Muscle layer of colon (tissue), 2 donors: Measurements from ENCODE around the gene DLL1.

ENCODE experiments used
- H3K27ac ChIP-seq: one replicate; pipeline ENCODE4 v1.7.0; 2013; ENCODE audit warnings: low read depth, mild to moderate bottlenecking, low read length, moderate library complexity
- H3K27me3 ChIP-seq, 2 donors: one replicate each; pipeline ENCODE4 v1.7.0; 2013; ENCODE audit warnings: low read length in 2 of 2, mild to moderate bottlenecking in 2 of 2; ENCODE audit not compliant: insufficient read depth in 2 of 2, control insufficient read depth in 1 of 2
- H3K36me3 ChIP-seq: one replicate; pipeline ENCODE4 v1.7.0; 2013; ENCODE audit warnings: mild to moderate bottlenecking, low read length; ENCODE audit not compliant: insufficient read depth
- H3K4me1 ChIP-seq: one replicate; pipeline ENCODE4 v1.7.0; 2013; ENCODE audit warnings: mild to moderate bottlenecking, low read length; ENCODE audit not compliant: insufficient read depth
- H3K4me3 ChIP-seq, 2 donors: one replicate each; pipeline ENCODE4 v1.7.0; 2013; ENCODE audit warnings: low read length in 2 of 2, low read depth in 1 of 2, mild to moderate bottlenecking in 1 of 2, moderate library complexity in 1 of 2
- H3K9ac ChIP-seq: one replicate; pipeline ENCODE4 v1.7.0; 2013; ENCODE audit warnings: low read length
- H3K9me3 ChIP-seq: one replicate; pipeline ENCODE4 v1.7.0; 2013; ENCODE audit warnings: mild to moderate bottlenecking, low read length
- donor health status: abdominal sarcoma.
- donor health status: Adenocarcinoma of cecum.

The DLL1 gene

GRCh38 chr6:170307080-170307545 is 16.2 kb upstream of the DLL1 start:
- H3K36me3 ChIP-seq: peaks cover 5% of the 10 kb centered on the region
- H3K9me3 ChIP-seq: no peaks in the 10 kb centered on the region
- peak overlapping the region; percentile 90 for H3K9ac ChIP-seq
- no peaks in the 10 kb centered on the region for H3K27me3 ChIP-seq
- peak overlapping the region; percentile 91 to 96 for H3K4me3 ChIP-seq
- peaks cover 28% of the 10 kb centered on the region for H3K4me1 ChIP-seq
- H3K27ac ChIP-seq: peak overlapping the region; percentile 86

DNA sequence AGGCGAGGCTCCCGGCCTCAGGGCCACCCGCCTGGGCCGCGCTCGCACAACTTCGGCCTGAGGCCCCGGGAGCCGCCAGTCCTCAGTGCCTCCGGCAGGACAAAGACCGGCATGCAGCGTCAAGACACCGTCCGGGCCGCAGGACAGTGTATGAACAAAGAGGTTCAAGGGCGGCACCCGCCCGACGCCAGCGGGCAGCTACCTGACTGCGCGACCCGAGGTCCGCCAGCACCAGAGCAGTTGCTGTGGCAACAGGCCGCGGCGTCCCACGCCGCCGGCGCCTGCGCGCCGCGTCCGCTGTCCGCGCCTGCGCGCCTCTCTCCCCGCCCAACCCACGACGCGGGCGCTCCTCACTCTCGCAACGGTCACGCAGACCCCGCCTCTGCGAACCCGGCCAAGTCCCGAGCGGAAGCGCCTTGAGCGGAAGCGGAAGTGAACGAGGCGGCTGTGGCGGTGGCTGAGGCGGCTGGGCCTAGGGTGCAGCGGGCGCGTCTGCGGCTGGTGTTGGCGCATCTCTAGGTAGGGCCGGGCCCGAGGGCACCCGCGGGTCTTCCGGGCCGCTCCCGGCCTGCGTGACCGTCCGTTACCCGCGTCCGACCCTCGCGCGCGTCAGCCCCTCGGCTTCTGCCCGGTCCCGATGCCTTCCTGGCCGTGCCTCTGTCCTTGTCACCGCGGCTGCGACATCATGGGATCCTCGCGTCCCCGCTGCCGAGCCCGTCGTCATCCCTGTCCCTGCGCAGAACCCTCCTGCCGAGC is 15.6 kb upstream of the DLL1 start, which contains the start of gene FAM120B:
Gene FAM120B, plus strand, starts transcription at position 435 of the 756 bp plus-strand sequence. CDS start 10,633 bp downstream, outside the sequence.
- Histone ChIP-seq H3K4me1 (peaks cover 28% of the 10 kb centered on the region), H3K36me3 (peaks cover 5% of the 10 kb centered on the region), H3K27ac (peak within 1 kb of the TSS; percentile 86), H3K4me3 (peak within 1 kb of the TSS; percentile 91 to 96), H3K9ac (peak within 1 kb of the TSS; percentile 90), H3K9me3 (no peaks in the 10 kb centered on the region), H3K27me3 (no peaks in the 10 kb centered on the region)

DNA sequence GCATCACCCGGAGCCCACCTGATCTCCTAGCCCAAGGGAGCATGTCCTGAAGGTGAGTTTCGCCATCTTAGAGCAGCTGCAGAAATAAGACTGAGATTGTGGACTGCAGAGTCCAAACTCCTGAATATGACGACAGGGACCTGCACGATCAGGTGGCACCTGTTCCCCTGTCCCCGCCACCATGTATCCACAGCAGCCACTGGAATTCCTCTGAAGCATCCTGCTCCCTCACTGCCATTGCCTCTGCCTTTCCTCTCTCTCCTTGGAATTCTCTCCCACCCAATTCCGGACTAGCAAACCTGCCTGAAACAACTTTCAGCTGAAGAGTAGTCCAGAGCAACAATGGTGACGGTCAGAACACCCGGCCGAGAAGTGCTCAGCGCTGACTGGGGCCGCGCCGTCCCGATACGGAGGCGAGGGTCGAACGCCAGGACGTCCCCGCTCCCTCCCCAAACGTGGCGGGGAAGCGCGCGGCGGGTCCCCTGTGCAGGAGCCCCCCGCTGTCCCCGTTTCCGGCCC is 15.0 kb upstream of the DLL1 start:
- H3K27me3 ChIP-seq: no peaks in the 10 kb centered on the region
- peaks cover 28% of the 10 kb centered on the region for H3K4me1 ChIP-seq
- H3K9ac ChIP-seq: peak overlapping the region; percentile 53
- H3K36me3 ChIP-seq: peaks cover 5% of the 10 kb centered on the region
- peak overlapping the region; percentile 86 for H3K27ac ChIP-seq
- no peaks in the 10 kb centered on the region for H3K9me3 ChIP-seq
- peak overlapping the region; percentile 91 to 96 for H3K4me3 ChIP-seq

DNA sequence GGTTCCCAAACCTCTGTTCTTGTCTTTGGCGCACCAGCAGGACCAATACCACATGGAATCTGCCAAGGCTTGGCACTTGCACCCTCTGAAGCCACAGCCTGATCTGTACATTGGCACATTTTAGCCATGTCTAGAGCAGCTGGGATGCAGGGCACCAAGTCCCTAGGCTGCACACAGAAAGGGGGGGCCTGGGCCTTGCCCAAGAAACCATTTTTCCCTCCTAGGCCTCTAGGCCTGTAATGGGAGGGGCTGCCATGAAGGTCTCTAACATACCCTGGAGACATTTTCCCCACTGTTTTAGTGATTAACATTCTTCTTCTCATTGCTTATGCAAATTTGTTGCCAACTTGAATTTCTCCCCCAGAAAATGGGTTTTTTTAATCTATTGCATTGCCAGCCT is 10.3 kb upstream of the DLL1 start:
- no peaks in the 10 kb centered on the region for H3K9me3 ChIP-seq
- no peaks in the 10 kb centered on the region for H3K36me3 ChIP-seq
- peaks cover 12% of the 10 kb centered on the region for H3K4me1 ChIP-seq
- H3K9ac ChIP-seq: no peak overlapping the region
- H3K27me3 ChIP-seq: peaks cover 7 to 35% of the 10 kb centered on the region in 2 donors
- no peak overlapping the region for H3K4me3 ChIP-seq
- no peak overlapping the region for H3K27ac ChIP-seq

DNA sequence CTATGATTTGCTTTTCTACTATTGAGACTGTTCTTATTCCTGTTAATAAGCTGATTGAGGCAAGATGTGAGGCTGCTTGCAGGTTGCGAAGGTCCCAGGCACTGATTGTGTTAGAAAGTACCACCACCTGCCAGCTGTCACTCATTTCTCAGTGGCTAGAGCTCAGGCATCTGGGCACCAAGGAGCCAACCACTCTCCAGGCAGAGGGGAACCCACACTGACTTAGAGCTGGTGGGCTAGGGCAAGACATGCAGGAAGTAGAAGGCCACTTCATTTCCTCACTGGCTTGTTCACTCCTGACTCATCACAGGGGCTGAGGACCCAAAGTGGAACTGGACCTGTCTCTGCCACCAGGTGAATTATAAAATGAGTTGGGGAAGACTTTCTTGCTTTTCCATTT is 7.8 kb upstream of the DLL1 start:
- no peak overlapping the region for H3K27ac ChIP-seq
- no peaks in the 10 kb centered on the region for H3K9me3 ChIP-seq
- H3K27me3 ChIP-seq: peaks cover 25 to 60% of the 10 kb centered on the region in 2 donors
- no peak overlapping the region for H3K4me3 ChIP-seq
- H3K36me3 ChIP-seq: no peaks in the 10 kb centered on the region
- H3K9ac ChIP-seq: no peak overlapping the region
- H3K4me1 ChIP-seq: peaks cover 9% of the 10 kb centered on the region

- H3K4me3 ChIP-seq: no peak overlapping the region
- H3K9ac ChIP-seq: no peak overlapping the region
- H3K9me3 ChIP-seq: no peaks in the 10 kb centered on the region
- no peaks in the 10 kb centered on the region for H3K36me3 ChIP-seq
- H3K27me3 ChIP-seq: peaks cover 35 to 67% of the 10 kb centered on the region in 2 donors
- no peak overlapping the region for H3K27ac ChIP-seq
- peaks cover 13% of the 10 kb centered on the region for H3K4me1 ChIP-seq
Observed at GRCh38 chr6:170297576-170298330, 6.9 kb upstream of the DLL1 start.

GRCh38 chr6:170296746-170297575 is 6.1 kb upstream of the DLL1 start:
- Histone ChIP-seq H3K36me3 (no peaks in the 10 kb centered on the region), H3K4me1 (peaks cover 21% of the 10 kb centered on the region), H3K9ac (no peak overlapping the region), H3K27me3 (peaks cover 43 to 75% of the 10 kb centered on the region in 2 donors), H3K4me3 (no peak overlapping the region), H3K9me3 (no peaks in the 10 kb centered on the region), H3K27ac (no peak overlapping the region)

DNA sequence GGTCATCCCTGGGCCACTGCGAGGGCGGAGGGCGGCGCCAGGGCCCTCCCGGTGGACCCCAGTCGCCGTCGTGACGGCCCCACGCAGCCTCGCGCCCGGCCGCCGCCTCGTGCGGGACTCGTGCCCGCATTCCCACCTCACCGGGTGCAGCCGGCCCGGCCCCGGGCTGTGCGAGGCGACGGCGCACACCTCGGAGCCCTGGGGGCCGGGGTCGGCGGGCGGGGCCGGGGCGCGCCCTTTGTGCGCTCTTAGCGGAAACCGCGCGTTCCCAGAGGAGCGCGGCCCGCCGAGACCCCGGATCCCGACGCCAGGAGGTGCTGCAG is 5.5 kb upstream of the DLL1 start:
- Histone ChIP-seq H3K4me1 (peaks cover 24% of the 10 kb centered on the region), H3K9me3 (no peaks in the 10 kb centered on the region), H3K27ac (no peak overlapping the region), H3K27me3 (peaks cover 45 to 81% of the 10 kb centered on the region in 2 donors), H3K9ac (no peak overlapping the region), H3K4me3 (no peak overlapping the region), H3K36me3 (no peaks in the 10 kb centered on the region)

GRCh38 chr6:170295510-170296422 is 4.9 kb upstream of the DLL1 start:
- Histone ChIP-seq H3K4me3 (peak overlapping the region; percentile 50 to 53), H3K27ac (no peak overlapping the region), H3K9ac (no peak overlapping the region), H3K27me3 (peaks cover 45 to 85% of the 10 kb centered on the region in 2 donors), H3K9me3 (no peaks in the 10 kb centered on the region), H3K36me3 (no peaks in the 10 kb centered on the region), H3K4me1 (peaks cover 24% of the 10 kb centered on the region)

DNA sequence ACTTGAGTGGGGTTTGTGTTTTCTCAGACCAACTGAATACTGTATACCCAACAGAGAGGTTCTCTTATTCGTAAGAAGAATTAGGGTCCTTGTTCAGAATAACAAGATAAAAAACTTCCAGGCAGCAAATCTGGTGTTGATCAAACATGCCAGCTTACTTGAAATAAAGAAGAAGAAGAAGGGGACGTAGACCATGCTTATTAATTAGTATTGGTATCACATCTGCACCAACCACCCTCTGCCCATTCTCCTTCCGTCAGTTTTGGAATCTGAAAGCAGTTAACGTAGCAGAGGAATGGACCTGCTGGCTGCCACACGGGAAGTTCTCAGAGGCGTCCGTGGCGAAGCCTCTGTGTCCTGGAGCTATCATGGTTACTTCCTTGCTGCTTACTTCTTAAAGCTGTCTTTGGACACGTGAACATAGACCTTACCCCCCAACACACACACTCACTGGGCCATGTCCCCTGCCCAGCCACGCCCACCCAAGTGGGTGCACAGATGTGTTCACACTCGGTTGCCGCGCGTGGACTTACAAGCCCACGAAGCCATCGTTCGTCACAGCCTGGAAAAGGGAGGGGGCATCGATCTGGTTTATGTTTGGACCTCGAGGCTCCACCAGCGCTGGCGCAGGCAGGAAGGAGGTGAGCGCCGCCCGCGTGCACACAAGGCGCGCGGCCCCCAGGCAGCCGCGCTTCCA is 4.1 kb upstream of the DLL1 start:
- H3K4me1 ChIP-seq: peaks cover 24% of the 10 kb centered on the region
- no peak overlapping the region for H3K27ac ChIP-seq
- H3K27me3 ChIP-seq: peaks cover 45 to 90% of the 10 kb centered on the region in 2 donors
- no peaks in the 10 kb centered on the region for H3K36me3 ChIP-seq
- no peak overlapping the region for H3K9ac ChIP-seq
- H3K9me3 ChIP-seq: no peaks in the 10 kb centered on the region
- peak overlapping the region; percentile 50 to 53 for H3K4me3 ChIP-seq
